Calu3 (cell line): ENCODE data around the gene RNLS. TPM values are rescaled to one million over a fixed set of nuclear protein-coding genes. Genes with fewer than 3 reads are reported as not detected.

Experiments
- BruUV-seq: library from RNA; stranded (reverse); fragments of 400-500 nt; replicated peaks from 2 replicates; lab custom pipeline; 2021; lab: Mats Ljungman, UMichigan
- CTCF ChIA-PET: fragments of 300-600 bp; sonication (Branson Sonifier 250); formaldehyde crosslinking; loops from one replicate; lab custom pipeline; 2022; ENCODE audit warnings: antibody characterized with exemption; lab: Charles Lee
- DNase-seq: peaks from one replicate; pipeline ENCODE4 v3.0.0; 2022
- H3K27ac Mint-ChIP-seq: one replicate; pipeline ENCODE4 v1.8.0; 2022; ENCODE audit warnings: mixed read lengths; ENCODE audit not compliant: unreplicated experiment
- H3K27me3 Mint-ChIP-seq: one replicate; pipeline ENCODE4 v1.8.0; 2022; ENCODE audit warnings: mixed read lengths; ENCODE audit not compliant: unreplicated experiment
- H3K36me3 Mint-ChIP-seq: one replicate; pipeline ENCODE4 v1.8.0; 2022; ENCODE audit warnings: mild to moderate bottlenecking, moderate library complexity, mixed read lengths; ENCODE audit not compliant: insufficient read depth, unreplicated experiment
- H3K4me1 Mint-ChIP-seq: one replicate; pipeline ENCODE4 v1.8.0; 2022; ENCODE audit warnings: mild to moderate bottlenecking, low read depth, mixed read lengths; ENCODE audit not compliant: unreplicated experiment
- H3K4me3 Mint-ChIP-seq: one replicate; pipeline ENCODE4 v1.8.0; 2022; ENCODE audit warnings: mild to moderate bottlenecking, low read depth, moderate library complexity, mixed read lengths; ENCODE audit not compliant: unreplicated experiment
- H3K9me3 Mint-ChIP-seq: one replicate; pipeline ENCODE4 v1.8.0; 2022; ENCODE audit warnings: low read depth, mixed read lengths; ENCODE audit not compliant: unreplicated experiment
- intact Hi-C: fragments of 100-400 bp; cut with micrococcal nuclease; formaldehyde crosslinking; loops from one replicate; pipeline ENCODE4 v1.10.0; 2022; ENCODE audit not compliant: unreplicated experiment
- total RNA-seq: library from RNA; stranded (reverse); gene quantifications from 2 replicates; pipeline ENCODE4 v1.2.3, GENCODE V29; 2022
- TF ChIP-seq, protein P1 (sequence below): fragments of 200-600 bp; IDR thresholded peaks from one replicate; pipeline ENCODE4 v1.8.0; 2022; ENCODE audit warnings: antibody characterized with exemption; ENCODE audit not compliant: unreplicated experiment

The RNLS gene
- total RNA-seq, 1 experiment from 2014 or later, result 6.3 TPM

DNA sequence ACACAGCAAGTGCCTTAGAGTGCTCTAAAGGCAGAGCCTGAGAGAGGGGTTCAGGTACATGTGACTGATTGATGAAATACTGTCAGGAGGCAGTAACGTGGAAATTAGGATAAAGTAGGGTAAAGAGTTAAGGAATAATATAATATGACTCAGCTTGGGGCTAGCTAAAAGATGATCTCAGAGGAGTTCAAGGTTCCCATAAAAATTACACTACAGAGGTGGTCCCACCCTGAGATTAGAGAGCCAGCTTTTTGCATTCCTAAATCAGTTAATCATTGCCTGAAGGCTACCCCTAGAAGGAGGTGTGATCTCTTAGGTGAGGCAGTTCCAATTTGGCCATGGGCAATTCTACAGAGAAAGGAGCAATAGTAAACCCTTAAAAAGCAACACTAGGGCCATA is 9.3 kb upstream of the RNLS start:
- Mint-ChIP-seq H3K4me3 (no peak overlapping the region), H3K36me3 (no peaks in the 10 kb centered on the region), H3K4me1 (no peaks in the 10 kb centered on the region), H3K27me3 (no peaks in the 10 kb centered on the region), H3K27ac (no peak overlapping the region), H3K9me3 (no peaks in the 10 kb centered on the region)
- intact Hi-C loops, result no loop called here
- CTCF ChIA-PET, result interaction anchor here (0.6 kb wide), 1 partner anchor 10 kb away, joined by 3 read pairs; no protein-coding TSS in a partner anchor
- DNase-seq, result no peak
- no TSS peak for BruUV-seq
- TF ChIP-seq, protein P1, sequence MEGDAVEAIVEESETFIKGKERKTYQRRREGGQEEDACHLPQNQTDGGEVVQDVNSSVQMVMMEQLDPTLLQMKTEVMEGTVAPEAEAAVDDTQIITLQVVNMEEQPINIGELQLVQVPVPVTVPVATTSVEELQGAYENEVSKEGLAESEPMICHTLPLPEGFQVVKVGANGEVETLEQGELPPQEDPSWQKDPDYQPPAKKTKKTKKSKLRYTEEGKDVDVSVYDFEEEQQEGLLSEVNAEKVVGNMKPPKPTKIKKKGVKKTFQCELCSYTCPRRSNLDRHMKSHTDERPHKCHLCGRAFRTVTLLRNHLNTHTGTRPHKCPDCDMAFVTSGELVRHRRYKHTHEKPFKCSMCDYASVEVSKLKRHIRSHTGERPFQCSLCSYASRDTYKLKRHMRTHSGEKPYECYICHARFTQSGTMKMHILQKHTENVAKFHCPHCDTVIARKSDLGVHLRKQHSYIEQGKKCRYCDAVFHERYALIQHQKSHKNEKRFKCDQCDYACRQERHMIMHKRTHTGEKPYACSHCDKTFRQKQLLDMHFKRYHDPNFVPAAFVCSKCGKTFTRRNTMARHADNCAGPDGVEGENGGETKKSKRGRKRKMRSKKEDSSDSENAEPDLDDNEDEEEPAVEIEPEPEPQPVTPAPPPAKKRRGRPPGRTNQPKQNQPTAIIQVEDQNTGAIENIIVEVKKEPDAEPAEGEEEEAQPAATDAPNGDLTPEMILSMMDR, result no peak

- H3K36me3 Mint-ChIP-seq, result peaks cover 9% of the 10 kb centered on the region
- intact Hi-C loops, result no loop called here
- DNase-seq, result no peak
- peaks cover 6% of the 10 kb centered on the region for H3K4me1 Mint-ChIP-seq
- TF ChIP-seq, protein P1, result no peak
- CTCF ChIA-PET, result no interaction called here
- no peaks in the 10 kb centered on the region for H3K9me3 Mint-ChIP-seq
- H3K27ac Mint-ChIP-seq, result no peak within 1 kb of the TSS
- BruUV-seq, result no TSS peak
- H3K27me3 Mint-ChIP-seq, result no peaks in the 10 kb centered on the region
- no peak within 1 kb of the TSS for H3K4me3 Mint-ChIP-seq
These were observed 3.3 kb upstream of the RNLS start, which contains the start of gene LIPJ for GRCh38 chr10:88586462-88586861. LIPJ (plus strand) TSS chr10:88586762; CDS start chr10:88590688, 3,926 bp downstream.

- no peaks in the 10 kb centered on the region for H3K27me3 Mint-ChIP-seq
- H3K9me3 Mint-ChIP-seq, result no peaks in the 10 kb centered on the region
- H3K4me3 Mint-ChIP-seq, result peak overlapping the region; percentile 86
- peaks cover 9% of the 10 kb centered on the region for H3K36me3 Mint-ChIP-seq
- no peak for DNase-seq
- BruUV-seq, result TSS peak; percentile 87
- CTCF ChIA-PET, result interaction anchor here (0.6 to 1.2 kb wide), 6 partner anchors 12 to 768 kb away, joined by 3 to 5 read pairs (median 3); no protein-coding TSS in a partner anchor
- TF ChIP-seq, protein P1, result no peak
- intact Hi-C loops, result no loop called here
- peaks cover 6% of the 10 kb centered on the region for H3K4me1 Mint-ChIP-seq
- H3K27ac Mint-ChIP-seq, result peak overlapping the region; percentile 83
These were observed 453 bp upstream of the RNLS start for GRCh38 chr10:88583584-88583957.

- CTCF ChIA-PET, result interaction anchor here (1.2 kb wide), 1 partner anchor 193 kb away, joined by 3 read pairs; no protein-coding TSS in a partner anchor
- BruUV-seq, result no TSS peak
- Mint-ChIP-seq H3K27ac (no peak overlapping the region), H3K36me3 (peaks cover 9% of the 10 kb centered on the region), H3K27me3 (no peaks in the 10 kb centered on the region), H3K4me1 (peaks cover 6% of the 10 kb centered on the region), H3K9me3 (no peaks in the 10 kb centered on the region), H3K4me3 (peak overlapping the region; percentile 86)
- no peak for DNase-seq
- TF ChIP-seq, protein P1, result no peak
- intact Hi-C loops, result no loop called here
These were observed 710 bp downstream of the RNLS start for GRCh38 chr10:88582411-88582805.
